BE2C (cell line): Measurements from ENCODE around the gene SWT1.

ENCODE experiments used
- DNase-seq: peaks from one replicate; pipeline ENCODE4 v3.0.0-alpha.2; 2020
- H3K27me3 ChIP-seq: fragments of 250-450 bp; sonication (Bioruptor Pico); 2 replicates; pipeline ENCODE4 v1.5.1; 2020; ENCODE audit warnings: mild to moderate bottlenecking
- H3K36me3 ChIP-seq: fragments of 250-450 bp; sonication (Bioruptor Pico); 2 replicates; pipeline ENCODE4 v1.5.1; 2020; ENCODE audit warnings: mild to moderate bottlenecking
- H3K4me1 ChIP-seq: fragments of 250-450 bp; sonication (Bioruptor Pico); 2 replicates; pipeline ENCODE4 v1.5.1; 2020
- H3K4me3 ChIP-seq: 2 replicates; pipeline ENCODE4 v1.5.1; 2011; ENCODE audit warnings: low read depth, low read length
- H3K9me3 ChIP-seq: fragments of 250-450 bp; sonication (Bioruptor Pico); 2 replicates; pipeline ENCODE4 v1.5.1; 2020
- CTCF ChIP-seq: IDR thresholded peaks from 2 replicates; pipeline ENCODE4 v1.5.1; 2012; ENCODE audit warnings: mild to moderate bottlenecking, low read depth, low read length

The SWT1 gene

DNA sequence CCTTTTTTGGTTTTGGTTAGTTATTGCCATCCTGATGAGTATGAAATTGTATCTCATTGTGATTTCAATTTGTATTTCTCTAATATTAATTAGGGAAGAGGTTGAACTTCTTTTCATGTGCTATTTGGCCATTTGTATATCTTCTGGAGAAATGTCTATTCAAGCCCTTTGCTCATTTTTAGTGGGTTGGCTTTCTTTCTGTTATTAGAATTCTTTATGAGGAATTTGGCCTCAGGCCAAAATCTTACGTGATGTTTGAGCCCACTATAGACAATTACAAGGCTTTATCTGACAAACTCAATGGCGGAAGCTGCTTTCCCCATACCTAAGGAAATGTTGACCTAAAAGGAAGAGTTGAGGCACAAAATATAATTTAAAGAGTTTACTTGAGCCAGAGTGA is 127.1 kb downstream of the SWT1 start:
- no peaks in the 10 kb centered on the region for H3K27me3 ChIP-seq
- H3K4me3 ChIP-seq = no peak overlapping the region
- DNase-seq = no peak
- no peaks in the 10 kb centered on the region for H3K9me3 ChIP-seq
- no peaks in the 10 kb centered on the region for H3K4me1 ChIP-seq
- TF ChIP-seq CTCF = no peak
- no peaks in the 10 kb centered on the region for H3K36me3 ChIP-seq

DNA sequence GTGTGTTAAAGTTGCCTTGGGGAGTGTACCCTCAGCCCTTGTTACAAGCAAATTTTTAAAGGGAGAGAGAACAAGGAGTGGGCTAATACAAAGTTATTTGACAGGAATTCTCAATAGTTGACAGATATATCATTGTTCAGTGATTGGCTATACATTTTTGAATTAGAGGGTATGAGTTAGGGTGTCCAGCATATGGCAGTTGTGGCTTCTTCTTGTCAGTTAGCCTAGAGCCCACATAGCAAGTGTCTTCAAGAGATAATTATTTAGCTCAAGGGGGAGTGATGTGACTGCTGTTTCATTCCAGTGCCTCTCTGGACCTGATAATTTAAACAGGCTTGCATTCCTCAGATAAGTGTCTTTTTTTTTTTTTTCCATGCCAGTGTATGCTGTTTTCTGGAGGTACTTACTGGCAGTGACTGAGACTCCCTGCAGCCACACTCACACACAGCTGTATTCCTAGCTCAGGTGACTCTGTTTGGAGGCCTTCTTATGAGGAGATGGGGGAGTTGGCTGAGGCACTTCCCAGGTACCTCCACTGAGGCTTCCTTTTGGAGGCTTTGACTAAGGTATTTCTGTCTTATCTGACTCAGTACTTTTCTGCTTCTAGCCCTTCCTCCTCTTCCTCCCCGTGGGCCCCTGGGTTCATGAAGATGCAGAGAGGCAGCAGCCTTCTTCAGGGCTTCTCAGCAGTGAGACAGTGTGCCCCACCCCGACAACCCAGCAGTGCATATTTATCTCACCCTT is 127.7 kb downstream of the SWT1 start:
- no peaks in the 10 kb centered on the region for H3K4me1 ChIP-seq
- H3K27me3 ChIP-seq = no peaks in the 10 kb centered on the region
- H3K9me3 ChIP-seq = no peaks in the 10 kb centered on the region
- no peak overlapping the region for H3K4me3 ChIP-seq
- no peak for TF ChIP-seq CTCF
- no peak for DNase-seq
- no peaks in the 10 kb centered on the region for H3K36me3 ChIP-seq

DNA sequence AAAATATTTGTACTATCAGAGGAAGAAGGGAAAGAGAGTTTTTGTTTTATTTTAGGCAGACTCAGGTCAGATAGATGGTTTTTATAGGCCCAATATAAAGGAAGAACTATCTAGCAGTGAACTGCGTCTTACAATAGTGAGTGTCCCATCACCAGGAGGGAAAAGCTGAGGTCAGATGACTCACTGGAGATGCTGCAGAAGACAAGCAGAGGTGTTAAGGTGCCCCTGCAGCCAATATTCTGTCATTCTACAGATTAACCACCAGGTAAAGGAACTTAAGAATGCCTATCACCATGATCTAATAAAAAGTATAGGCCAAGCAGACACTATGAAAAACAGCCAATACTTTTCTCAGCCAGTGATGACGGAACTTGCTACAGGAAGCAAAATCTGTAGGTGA is 130.5 kb downstream of the SWT1 start:
- Histone ChIP-seq H3K9me3 (no peaks in the 10 kb centered on the region), H3K36me3 (no peaks in the 10 kb centered on the region), H3K4me1 (no peaks in the 10 kb centered on the region), H3K4me3 (no peak overlapping the region), H3K27me3 (no peaks in the 10 kb centered on the region)
- TF ChIP-seq CTCF = no peak
- no peak for DNase-seq

DNA sequence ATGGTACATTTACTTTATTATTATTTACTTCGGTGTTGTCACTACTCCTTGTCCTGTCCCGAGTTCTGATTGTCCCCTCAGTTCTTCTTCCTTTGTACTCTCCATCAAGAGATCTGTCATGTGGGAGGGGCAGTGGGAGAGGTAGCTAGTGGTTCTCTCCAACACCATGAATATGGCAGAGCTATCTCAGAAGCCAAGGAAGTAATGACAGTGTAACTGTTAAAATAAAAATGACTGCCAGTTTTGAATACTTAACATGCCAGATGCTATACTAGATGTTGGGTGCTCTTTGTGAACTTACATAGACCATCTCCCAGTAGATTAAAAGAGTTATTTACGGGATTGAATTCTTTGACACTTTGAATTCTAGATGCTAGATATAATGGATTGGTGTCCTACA is 131.5 kb downstream of the SWT1 start:
- no peaks in the 10 kb centered on the region for H3K27me3 ChIP-seq
- no peaks in the 10 kb centered on the region for H3K9me3 ChIP-seq
- no peak for DNase-seq
- H3K36me3 ChIP-seq = no peaks in the 10 kb centered on the region
- TF ChIP-seq CTCF = no peak
- no peak overlapping the region for H3K4me3 ChIP-seq
- no peaks in the 10 kb centered on the region for H3K4me1 ChIP-seq

DNA sequence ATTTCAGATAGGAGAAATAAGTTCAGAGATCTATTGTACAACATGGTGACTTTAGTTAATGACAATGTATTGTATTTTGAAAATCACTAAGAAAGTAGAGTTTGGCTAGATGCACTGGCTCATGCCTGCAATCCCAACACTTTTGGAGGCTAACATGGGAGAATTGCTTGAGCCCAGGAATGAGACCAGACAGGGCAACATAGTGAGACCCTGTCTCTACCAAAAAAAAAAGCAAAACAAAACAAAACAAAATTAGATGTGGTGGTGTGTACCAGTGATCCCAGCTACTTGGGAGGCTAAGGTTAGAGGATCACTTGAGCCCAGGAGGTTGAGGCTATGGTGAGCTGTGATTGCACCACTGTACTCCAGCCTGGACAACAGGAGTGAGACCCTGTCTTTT is 132.9 kb downstream of the SWT1 start:
- Histone ChIP-seq H3K4me3 (no peak overlapping the region), H3K9me3 (no peaks in the 10 kb centered on the region), H3K4me1 (no peaks in the 10 kb centered on the region), H3K36me3 (peaks cover 3% of the 10 kb centered on the region; the same call in 1 of the 2 replicates), H3K27me3 (no peaks in the 10 kb centered on the region)
- no peak for DNase-seq
- no peak for TF ChIP-seq CTCF

- no peak overlapping the region for H3K4me3 ChIP-seq
- H3K9me3 ChIP-seq = no peaks in the 10 kb centered on the region
- DNase-seq = no peak
- no peaks in the 10 kb centered on the region for H3K4me1 ChIP-seq
- no peak for TF ChIP-seq CTCF
- peaks cover 4% of the 10 kb centered on the region for H3K36me3 ChIP-seq
- H3K27me3 ChIP-seq = no peaks in the 10 kb centered on the region
Measured at GRCh38 chr1:185291159-185291558, 134.2 kb downstream of the SWT1 start.
